Stimulated activated CD8-positive, alpha-beta memory T cell treated with anti-CD3 and anti-CD28 coated beads, Interleukin-12 subunit alpha, Interleukin-12 subunit beta, amount 100 ng/mL, for 1 hour (primary cell): ENCODE measurements around the gene MEF2D.

Experiments used
- DNase-seq: peaks from one replicate; pipeline ENCODE4 v3.0.0-alpha.2; 2020; ENCODE audit warnings: low read depth

Gene MEF2D

DNA sequence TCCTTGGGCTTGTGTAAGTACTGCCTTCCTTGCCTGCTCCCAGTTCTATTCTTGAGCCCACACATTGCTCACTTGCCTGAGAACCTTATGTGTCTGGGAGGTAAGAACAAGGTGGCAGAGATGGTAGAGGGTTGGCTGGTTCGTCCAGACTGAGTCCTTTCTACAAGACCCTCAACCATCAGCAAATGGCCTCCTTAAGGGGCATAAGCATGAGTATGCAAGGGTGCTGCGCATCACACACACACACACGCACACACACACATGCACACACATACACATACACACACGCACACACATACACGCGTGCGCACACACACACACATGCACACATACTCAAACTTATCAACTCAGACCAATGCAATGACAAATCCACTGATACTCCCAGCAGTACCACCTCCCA is 74.6 kb downstream of the MEF2D start:
- no peak for DNase-seq

DNA sequence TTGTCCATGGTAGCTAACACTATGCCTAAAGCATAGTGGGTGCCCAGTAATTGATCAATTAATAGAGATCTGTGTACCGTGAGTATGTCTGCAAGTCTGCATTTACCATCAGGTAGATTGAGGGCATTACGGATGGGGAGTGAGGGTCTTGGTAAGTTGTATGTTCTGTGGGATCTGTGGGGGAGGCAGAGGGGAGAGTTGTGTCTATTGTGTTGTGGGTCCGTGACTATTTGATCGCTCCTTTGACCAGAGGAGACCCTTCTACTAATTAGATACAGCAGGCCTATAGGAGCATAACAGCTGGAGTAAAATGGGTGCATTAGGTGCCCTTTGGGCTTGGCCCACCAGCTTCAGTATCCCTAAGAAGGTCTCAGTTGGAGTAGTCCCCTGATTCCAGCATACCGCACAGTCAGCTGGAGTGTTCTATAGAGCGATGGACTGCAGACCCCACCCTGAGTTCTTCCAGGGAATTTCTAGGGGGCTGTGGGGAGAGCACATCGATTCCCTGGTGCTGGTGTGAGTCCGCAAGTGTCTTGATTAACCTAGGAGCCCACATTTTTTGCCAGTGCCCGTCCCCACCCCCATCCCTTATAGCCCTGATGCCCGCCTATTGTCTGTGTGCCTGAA is 75.7 kb downstream of the MEF2D start:
- no peak for DNase-seq

DNA sequence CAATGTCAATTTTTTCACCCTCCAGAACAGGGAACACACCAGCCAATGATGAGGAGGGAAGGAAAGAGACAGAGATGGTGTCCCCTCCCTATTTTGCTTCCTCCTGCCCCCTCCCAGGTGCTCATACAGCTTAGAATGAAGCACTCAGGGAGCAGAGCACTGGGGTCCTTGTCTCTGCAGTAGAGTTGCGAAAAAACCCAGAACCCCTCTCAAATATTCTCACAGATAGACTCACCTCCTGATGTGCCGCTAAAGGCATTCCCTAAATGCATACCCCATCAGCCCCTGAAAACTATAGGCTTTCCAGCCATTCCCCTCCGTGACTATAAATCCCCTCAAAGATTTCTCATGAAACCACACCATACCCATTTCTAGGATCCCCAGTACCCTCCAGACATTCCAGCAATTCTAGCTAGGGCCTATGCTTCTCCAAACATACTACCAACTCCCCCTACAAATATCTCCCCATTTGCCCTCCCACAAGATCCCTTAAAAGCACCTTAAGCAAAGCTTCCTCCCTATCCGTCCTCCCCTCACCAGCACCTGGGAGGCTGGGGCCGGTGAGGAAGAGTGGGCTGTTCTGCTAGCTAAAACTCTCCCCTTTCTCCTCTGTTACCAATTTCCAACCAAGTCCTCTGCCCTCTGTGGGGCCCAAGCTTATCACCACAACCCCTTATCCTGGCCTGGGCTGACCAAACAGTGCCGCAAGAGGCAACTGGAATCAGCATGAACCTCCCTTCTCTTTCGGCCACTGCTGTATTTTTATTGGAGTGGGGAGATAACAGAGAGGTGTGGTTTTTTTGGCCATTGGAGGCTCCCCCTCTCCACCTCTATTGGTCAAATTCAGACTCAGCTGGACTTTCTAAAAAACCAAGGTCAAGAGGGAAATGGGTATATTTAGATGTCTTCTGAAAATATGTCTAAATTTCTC is 76.9 kb downstream of the MEF2D start:
- no peak for DNase-seq

DNA sequence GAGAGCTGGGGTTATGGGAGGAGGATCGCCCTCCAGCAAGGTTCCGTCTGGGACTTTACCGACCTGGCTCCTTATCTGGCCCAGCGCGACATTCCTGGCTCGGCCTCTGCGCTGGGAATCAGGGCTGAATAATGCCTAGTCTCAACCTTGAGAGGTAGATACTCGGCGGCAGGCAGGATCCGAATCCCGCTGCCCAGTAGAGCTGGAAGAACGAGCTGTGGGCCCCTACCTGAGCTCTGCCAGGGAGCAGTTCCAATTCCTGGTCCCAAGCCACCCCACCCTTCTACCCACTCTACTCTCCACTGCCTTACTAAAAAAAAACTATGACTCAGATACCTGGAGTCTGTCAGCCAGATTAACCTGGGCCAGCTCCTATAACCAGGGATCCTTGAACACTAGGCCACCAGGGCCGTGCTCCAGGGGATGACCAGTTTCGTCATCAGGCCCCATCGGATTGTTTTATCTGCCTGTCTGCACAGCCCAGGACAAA is 77.9 kb downstream of the MEF2D start:
- no peak for DNase-seq

DNA sequence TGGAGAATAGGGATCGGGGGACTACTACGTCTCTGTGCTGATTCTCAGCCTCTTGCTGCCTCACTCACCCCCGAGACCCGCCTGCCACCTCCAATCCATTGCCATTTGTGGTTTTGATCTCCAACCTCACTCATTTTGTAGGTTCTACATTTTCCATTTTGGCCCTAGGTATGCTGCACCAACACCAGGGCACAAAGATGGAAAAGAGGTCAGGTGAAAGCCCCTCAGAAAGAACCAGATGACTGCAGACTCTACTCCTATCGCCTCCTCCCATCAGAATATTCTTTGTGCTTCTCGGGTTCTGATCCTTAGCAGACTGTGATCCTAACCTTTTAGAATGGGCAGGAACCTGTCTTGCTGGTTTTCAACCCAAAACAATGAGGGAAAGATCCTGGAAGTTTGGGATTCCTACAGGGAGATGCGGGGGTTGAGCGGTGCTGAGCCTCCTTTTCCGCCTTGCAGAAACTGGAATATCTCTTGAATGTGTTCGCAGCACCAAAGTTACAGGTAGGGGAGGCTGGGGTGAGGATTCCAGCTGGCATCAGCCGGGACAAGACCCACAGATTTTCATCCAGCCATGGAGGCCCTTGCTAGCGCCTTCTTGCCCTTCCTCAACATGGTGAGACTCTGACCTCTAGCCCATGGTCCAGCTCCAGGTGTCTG is 78.5 kb downstream of the MEF2D start:
- no peak for DNase-seq

DNA sequence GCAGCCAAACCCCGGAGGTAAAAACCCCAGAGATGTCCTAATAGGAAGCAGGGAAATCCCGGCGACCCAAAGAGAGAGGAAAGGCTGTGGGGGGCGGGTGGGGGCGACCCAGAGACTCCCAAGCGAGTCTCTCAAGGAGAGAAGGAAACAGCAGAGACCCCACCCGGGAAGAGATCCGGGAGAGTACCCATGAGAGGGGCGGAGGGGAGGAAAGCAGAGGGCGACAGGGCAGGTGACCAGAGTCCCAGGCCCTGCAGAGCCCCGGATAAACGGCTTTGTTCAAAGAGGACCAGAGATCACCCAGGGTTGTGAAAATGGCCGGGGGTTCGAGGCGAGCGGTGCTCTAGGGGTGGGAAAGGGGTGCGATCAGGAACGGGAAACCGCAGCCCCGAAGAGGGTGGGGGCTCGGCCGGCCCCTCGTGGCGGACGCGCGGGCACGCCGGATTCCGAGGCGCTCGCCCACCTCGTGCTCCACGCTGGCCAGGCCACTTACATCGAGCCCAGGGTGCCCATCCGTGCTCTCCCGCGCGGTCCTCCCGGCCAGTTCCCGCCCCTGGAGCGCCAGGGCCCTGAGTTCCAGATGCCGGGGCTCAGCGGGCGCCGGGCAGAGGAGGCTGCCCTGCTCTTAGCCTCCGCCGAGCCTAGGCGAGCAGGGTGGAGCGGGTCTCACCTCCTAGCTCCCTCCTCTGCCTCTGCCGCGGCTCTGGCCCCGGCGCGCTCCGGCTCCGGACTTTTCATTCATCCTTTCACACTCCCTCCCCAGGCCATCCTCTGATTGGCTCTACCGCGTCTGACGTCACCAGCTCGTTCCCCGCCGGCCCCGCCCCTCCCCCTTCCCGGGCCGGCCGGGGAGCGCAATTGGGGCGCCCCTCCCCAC is 79.3 kb downstream of the MEF2D start:
- peak; percentile 47 for DNase-seq

DNA sequence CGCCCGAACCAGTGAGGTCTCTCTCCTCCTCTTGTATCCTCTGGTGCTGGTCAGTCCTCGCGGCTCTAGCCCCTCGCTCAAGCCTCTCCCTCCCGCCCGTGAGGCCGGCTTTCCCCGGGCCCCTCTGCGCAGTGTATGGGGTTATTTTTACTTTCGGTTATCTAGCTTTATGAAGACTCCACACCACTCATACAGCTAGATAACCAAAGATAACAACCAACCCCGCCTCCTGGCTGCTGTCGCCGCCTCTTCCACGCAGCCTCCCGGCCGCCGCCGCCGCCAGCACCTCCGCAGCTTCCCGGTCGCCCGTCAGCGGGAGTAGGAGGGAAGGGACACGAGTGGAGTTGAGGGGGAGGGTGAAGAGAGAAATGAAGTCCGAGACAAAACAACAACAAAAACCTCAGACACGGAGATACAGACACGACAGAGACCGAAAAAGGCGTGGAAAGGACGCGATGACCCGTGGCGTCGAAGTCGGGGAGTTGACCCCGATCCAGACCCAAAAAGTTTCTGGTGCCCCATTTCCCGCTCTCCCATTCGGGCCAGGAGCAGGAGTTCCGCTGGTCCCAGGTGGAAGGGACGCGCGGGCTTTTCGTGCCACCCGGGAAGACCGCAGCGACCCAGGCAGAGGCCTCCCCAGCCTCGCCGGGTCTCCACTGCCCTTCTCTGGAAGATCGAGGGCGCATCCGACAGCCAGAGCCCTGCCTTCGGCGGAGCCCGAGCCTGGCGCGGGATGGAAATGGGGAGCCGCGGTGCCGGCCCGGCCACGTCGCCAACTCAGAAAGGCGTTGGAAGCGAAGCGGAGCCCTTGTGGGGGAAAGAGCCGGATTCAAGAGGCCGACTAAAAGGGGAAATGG is 80.1 kb downstream of the MEF2D start:
- DNase-seq, result peak; percentile 12

DNA sequence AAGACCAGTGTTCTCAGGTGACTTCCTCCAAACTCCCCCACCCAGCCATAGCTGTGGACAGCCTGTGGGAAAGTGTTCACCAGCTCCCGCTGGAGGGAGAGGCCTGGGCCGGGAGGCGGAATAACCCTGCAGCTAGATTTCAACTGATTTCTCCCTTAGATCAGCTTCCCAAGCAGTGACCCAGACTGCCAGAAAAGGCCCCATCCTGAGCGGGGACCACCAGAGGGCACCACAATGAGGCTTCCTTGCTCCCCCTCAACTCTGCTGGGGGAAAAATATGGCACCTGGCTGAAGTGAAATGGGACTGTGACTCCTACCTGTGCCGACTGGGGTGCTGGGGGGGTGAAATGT is 80.7 kb downstream of the MEF2D start:
- peak; percentile 11 for DNase-seq

DNA sequence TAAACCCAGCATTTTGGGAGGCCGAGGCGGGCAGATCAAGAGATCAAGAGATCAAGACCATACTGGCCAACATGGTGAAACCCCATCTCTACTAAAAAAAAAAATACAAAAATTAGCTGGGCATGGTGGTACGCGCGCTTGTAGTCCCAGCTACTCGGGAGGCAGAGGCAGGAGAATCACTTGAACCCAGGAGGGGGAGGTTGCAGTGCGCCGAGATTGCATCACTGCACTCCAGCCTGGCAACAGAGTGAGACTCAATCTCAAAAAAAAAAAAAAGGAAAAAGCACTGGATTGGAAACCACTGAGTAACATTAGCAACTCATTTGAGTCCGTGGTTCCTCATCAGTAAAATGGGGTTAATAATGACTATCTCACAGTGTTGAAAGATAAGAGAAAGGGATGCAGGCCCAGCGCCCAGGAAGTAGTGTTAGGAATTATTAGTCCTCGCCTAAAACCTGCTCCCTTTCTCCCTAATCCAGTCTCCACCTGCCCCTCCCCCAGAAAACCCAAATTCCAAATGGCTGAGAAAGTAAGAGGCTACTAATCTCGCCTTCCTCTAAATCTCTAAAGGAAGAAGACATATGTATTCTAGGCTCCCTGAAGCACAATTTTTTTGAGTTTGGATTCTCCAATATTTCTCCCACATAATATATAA is 82.0 kb downstream of the MEF2D start:
- no peak for DNase-seq

DNA sequence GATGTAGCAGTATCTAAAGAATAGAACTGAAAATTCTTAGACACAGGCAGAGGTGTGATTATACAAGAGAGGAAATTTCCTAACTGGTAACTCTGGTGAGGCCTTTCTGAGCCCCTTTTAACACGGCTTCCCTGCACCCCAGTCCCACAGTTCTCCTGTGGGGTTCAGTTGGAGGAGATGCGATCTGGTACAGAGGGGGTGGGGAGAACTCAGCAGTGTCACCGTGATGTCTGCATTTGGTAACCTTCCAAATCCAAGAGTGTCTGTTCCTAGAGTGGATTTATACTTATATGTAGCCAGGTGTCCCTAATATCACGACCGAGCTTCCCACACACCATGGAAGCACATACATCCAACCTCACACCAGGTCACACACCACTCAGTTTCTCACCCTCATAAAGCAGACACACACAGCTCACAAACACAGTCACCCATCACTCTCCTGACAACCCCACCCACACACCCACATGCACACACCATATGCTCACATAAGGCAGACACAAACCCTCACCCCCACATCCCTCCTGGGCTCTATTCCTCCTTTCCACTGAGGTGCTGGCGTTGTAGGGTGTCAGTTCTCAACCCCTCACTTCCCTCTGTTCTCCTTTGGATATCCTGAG is 83.1 kb downstream of the MEF2D start:
- no peak for DNase-seq

DNA sequence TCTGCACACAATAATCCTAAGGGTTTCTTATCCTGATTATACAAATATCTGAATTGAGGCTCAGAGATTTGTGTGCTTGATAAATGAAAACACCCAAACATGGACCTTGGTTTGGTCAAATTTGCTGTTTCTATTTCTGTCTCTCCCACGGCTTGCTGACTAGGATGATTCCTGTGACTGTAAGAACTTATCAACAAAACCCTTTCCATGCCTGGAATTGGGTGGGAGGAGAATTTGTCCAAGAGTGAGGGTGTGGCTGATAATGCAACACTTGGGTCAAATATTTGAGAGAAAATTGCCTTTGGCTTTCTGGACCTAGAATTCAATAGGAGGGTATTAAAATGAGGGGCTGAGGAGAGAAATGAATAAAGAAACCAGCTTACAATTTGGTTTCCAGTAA is 83.6 kb downstream of the MEF2D start:
- no peak for DNase-seq

DNA sequence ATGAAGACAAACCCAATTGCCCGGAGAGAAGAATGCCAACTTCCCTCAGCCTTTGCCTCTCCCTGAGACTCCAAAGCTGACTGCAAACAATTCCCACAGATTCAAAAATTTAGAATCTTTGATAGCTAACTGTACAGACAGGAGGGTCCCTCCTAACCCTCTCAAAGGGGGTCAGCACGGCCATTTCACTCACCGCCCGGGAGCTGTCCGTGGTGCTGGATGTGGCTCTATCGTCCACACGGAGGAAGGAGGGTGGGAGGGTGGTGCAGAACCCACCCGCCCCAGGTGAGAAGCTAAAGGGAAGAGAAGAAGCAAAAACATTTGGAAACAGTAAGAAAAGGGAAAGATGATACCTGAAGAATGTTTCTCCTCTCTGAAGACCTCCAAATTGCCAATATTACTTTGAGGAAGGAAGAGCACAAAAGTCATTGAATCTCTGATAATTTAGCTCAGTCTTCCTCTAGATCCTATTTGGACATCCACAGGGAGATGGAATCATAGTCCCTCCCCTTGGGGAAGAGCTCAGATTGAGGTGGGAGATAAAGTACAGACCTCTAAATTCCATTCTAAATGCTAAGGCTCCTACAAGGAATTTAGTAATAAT is 86.0 kb downstream of the MEF2D start:
- no peak for DNase-seq
